H9 (cell line): ENCODE measurements around the gene GNLY. TPM values are rescaled to one million over a fixed set of nuclear protein-coding genes. Genes with fewer than 3 reads are reported as not detected.

ENCODE experiments used
- DNase-seq: peaks from one replicate; pipeline ENCODE4 v3.0.0-alpha.2; 2017
- H2AFZ ChIP-seq: one replicate; pipeline ENCODE4 v1.6.1; 2013; ENCODE audit warnings: mild to moderate bottlenecking, low read length, control low read depth, moderate library complexity
- H2AK5ac ChIP-seq: 2 replicates; pipeline ENCODE4 v1.6.1; 2013; ENCODE audit warnings: low read length, control low read depth, mixed read lengths; ENCODE audit not compliant: insufficient read length
- H2BK120ac ChIP-seq: one replicate; pipeline ENCODE4 v1.6.1; 2013; ENCODE audit warnings: low read depth, mild to moderate bottlenecking, low read length, control low read depth, inconsistent platforms; ENCODE audit not compliant: poor library complexity, severe bottlenecking
- H2BK12ac ChIP-seq: 2 replicates; pipeline ENCODE4 v1.6.1; 2013; ENCODE audit warnings: low read length, control low read depth, mixed read lengths, low read depth; ENCODE audit not compliant: insufficient read length
- H2BK15ac ChIP-seq: 2 replicates; pipeline ENCODE4 v1.6.1; 2013; ENCODE audit warnings: low read depth, low read length, control low read depth
- H2BK20ac ChIP-seq: one replicate; pipeline ENCODE4 v1.6.1; 2013; ENCODE audit warnings: low read depth, mild to moderate bottlenecking, low read length, control low read depth, inconsistent platforms; ENCODE audit not compliant: poor library complexity, severe bottlenecking
- H2BK5ac ChIP-seq: 2 replicates; pipeline ENCODE4 v1.6.1; 2013; ENCODE audit warnings: low read length, control low read depth, mixed read lengths; ENCODE audit not compliant: insufficient read length
- H3K14ac ChIP-seq: 2 replicates; pipeline ENCODE4 v1.6.1; 2013; ENCODE audit warnings: low read length, control low read depth; ENCODE audit not compliant: insufficient read depth
- H3K18ac ChIP-seq: 2 replicates; pipeline ENCODE4 v1.6.1; 2013; ENCODE audit warnings: low read depth, mild to moderate bottlenecking, mixed read lengths, low read length, control low read depth; ENCODE audit not compliant: insufficient read length
- H3K23ac ChIP-seq: 2 replicates; pipeline ENCODE4 v1.6.1; 2013; ENCODE audit warnings: low read length, control low read depth, mixed read lengths, low read depth; ENCODE audit not compliant: insufficient read length
- H3K23me2 ChIP-seq: 2 replicates; pipeline ENCODE4 v1.6.1; 2013; ENCODE audit warnings: low read depth, mild to moderate bottlenecking, mixed read lengths, low read length, control low read depth; ENCODE audit not compliant: insufficient read length, poor library complexity, severe bottlenecking
- H3K27ac ChIP-seq: 2 replicates; pipeline ENCODE4 v1.5.1; 2013; ENCODE audit warnings: low read length, control low read depth, mixed read lengths, low read depth; ENCODE audit not compliant: insufficient read length
- H3K27me3 ChIP-seq: 2 replicates; pipeline ENCODE4 v1.6.1; 2013; ENCODE audit warnings: low read length, control low read depth, inconsistent platforms; ENCODE audit not compliant: insufficient read depth
- H3K4ac ChIP-seq: 2 replicates; pipeline ENCODE4 v1.6.1; 2013; ENCODE audit warnings: low read depth, mild to moderate bottlenecking, control low read depth, inconsistent platforms, low read length, moderate library complexity
- H3K4me1 ChIP-seq: 2 replicates; pipeline ENCODE4 v1.6.1; 2013; ENCODE audit warnings: low read length, control low read depth, inconsistent platforms; ENCODE audit not compliant: insufficient read depth
- H3K4me2 ChIP-seq: 2 replicates; pipeline ENCODE4 v1.6.1; 2013; ENCODE audit warnings: low read length, control low read depth, mixed read lengths; ENCODE audit not compliant: insufficient read length, insufficient read depth
- H3K56ac ChIP-seq: 2 replicates; pipeline ENCODE4 v1.6.1; 2013; ENCODE audit warnings: low read depth, mild to moderate bottlenecking, mixed read lengths, low read length, control low read depth; ENCODE audit not compliant: insufficient read length
- H3K79me1 ChIP-seq: 2 replicates; pipeline ENCODE4 v1.6.1; 2013; ENCODE audit warnings: low read depth, mild to moderate bottlenecking, moderate library complexity, low read length, control low read depth, inconsistent platforms; ENCODE audit not compliant: insufficient read depth, poor library complexity, severe bottlenecking
- H3K79me2 ChIP-seq: 2 replicates; pipeline ENCODE4 v1.6.1; 2013; ENCODE audit warnings: low read length, control low read depth, inconsistent platforms; ENCODE audit not compliant: insufficient read depth
- H3K9ac ChIP-seq: 2 replicates; pipeline ENCODE4 v1.6.1; 2013; ENCODE audit warnings: low read length, control low read depth, mixed read lengths; ENCODE audit not compliant: insufficient read length; ENCODE audit errors: extremely low read depth
- H3K9me3 ChIP-seq: one replicate; pipeline ENCODE4 v1.6.1; 2013; ENCODE audit warnings: low read depth, low read length, inconsistent platforms; ENCODE audit not compliant: control insufficient read depth
- H3T11ph ChIP-seq: one replicate; pipeline ENCODE4 v1.6.1; 2013; ENCODE audit warnings: mild to moderate bottlenecking, low read length, control low read depth, inconsistent platforms
- H4K20me1 ChIP-seq: one replicate; pipeline ENCODE4 v1.6.1; 2013; ENCODE audit not compliant: control insufficient read depth, insufficient read length, insufficient read depth
- H4K5ac ChIP-seq: 2 replicates; pipeline ENCODE4 v1.6.1; 2013; ENCODE audit warnings: low read depth, mild to moderate bottlenecking, mixed read lengths, low read length, control low read depth; ENCODE audit not compliant: insufficient read length
- H4K8ac ChIP-seq: replicated peaks from 2 replicates; pipeline ENCODE4 v1.6.1; 2013; ENCODE audit warnings: low read length, control low read depth, mixed read lengths, low read depth; ENCODE audit not compliant: insufficient read length
- H4K91ac ChIP-seq: 2 replicates; pipeline ENCODE4 v1.6.1; 2013; ENCODE audit warnings: low read depth, mild to moderate bottlenecking, moderate library complexity, mixed read lengths, low read length, control low read depth; ENCODE audit not compliant: insufficient read length
- H3K27ac Mint-ChIP-seq, 3 experiments: 2 replicates in 2 of 3; 3 replicates in 1 of 3; pipeline ENCODE4 v1.8.0; 2020 to 2021; ENCODE audit warnings: mixed read lengths in 3 of 3, mild to moderate bottlenecking in 1 of 3, moderate library complexity in 1 of 3
- H3K27me3 Mint-ChIP-seq: 2 replicates; pipeline ENCODE4 v1.8.0; 2021; ENCODE audit warnings: low read depth, mild to moderate bottlenecking, moderate library complexity, mixed read lengths
- H3K36me3 Mint-ChIP-seq, 3 experiments: 2 replicates in 2 of 3; 3 replicates in 1 of 3; pipeline ENCODE4 v1.8.0; 2020 to 2021; ENCODE audit warnings: low read depth in 3 of 3, mixed read lengths in 3 of 3; ENCODE audit not compliant: insufficient read depth in 1 of 3
- H3K4me1 Mint-ChIP-seq, 2 experiments: 2 replicates each; pipeline ENCODE4 v1.8.0; 2020; ENCODE audit warnings: mixed read lengths in 2 of 2
- H3K4me3 Mint-ChIP-seq, 2 experiments: 2 replicates in 1 of 2; 3 replicates in 1 of 2; pipeline ENCODE4 v1.8.0; 2020 to 2021; ENCODE audit warnings: mild to moderate bottlenecking in 2 of 2, mixed read lengths in 2 of 2, moderate library complexity in 1 of 2
- H3K9me3 Mint-ChIP-seq, 2 experiments: 2 replicates in 1 of 2; 3 replicates in 1 of 2; pipeline ENCODE4 v1.8.0; 2020; ENCODE audit warnings: mild to moderate bottlenecking in 2 of 2, mixed read lengths in 2 of 2, moderate library complexity in 1 of 2
- WGBS: extraction: QIAGEN DNeasy Blood & Tissue Kit; methylation state at CpG from one replicate; pipeline ENCODE4 v1.1.7; 2013; ENCODE audit warnings: missing lambda C conversion rate, low lambda C conversion rate, mixed read lengths; ENCODE audit not compliant: insufficient read length; ENCODE audit errors: extremely low coverage; 5-methylcytosine and 5-hydroxymethylcytosine counted together
- total RNA-seq: library from RNA; stranded (reverse); gene quantifications from 2 replicates; pipeline ENCODE4 v1.2.1, GENCODE V29; 2021
- TF ChIP-seq, protein P1 (sequence below): fragments of 200-600 bp; sonication (generic); conservative IDR thresholded peaks from 3 replicates; pipeline ENCODE4 v1.8.0; 2021; ENCODE audit warnings: antibody characterized with exemption, mild to moderate bottlenecking

The GNLY gene
- total RNA-seq, 1 experiment from 2014 or later: not detected

GRCh38 chr2:85653996-85654395, 40.2 kb upstream of the GNLY start:
- Histone ChIP-seq H4K20me1 (no peaks in the 10 kb centered on the region), H3K23ac (no peak overlapping the region), H4K8ac (no peak overlapping the region), H2BK5ac (no peak overlapping the region), H3T11ph (no peak overlapping the region), H4K5ac (no peak overlapping the region), H3K56ac (no peak overlapping the region), H2AK5ac (no peak overlapping the region), H4K91ac (no peak overlapping the region), H2BK12ac (no peak overlapping the region), H3K79me1 (no peaks in the 10 kb centered on the region), H2BK20ac (no peak overlapping the region), H3K23me2 (no peaks in the 10 kb centered on the region), H3K9me3 (no peaks in the 10 kb centered on the region), H2BK120ac (no peak overlapping the region), H3K27ac (no peak overlapping the region), H3K4me2 (no peak overlapping the region), H3K9ac (no peak overlapping the region), H3K18ac (no peak overlapping the region), H3K79me2 (no peaks in the 10 kb centered on the region), H2AFZ (no peak overlapping the region), H3K4me1 (no peaks in the 10 kb centered on the region), H3K14ac (no peak overlapping the region), H3K4ac (no peak overlapping the region), H2BK15ac (no peak overlapping the region), H3K27me3 (no peaks in the 10 kb centered on the region)
- Mint-ChIP-seq H3K27ac (peak overlapping the region in 2 of 3 experiments; percentile 40 to 62; a peak in 4 of 7 replicates), H3K4me1 (peaks cover 4% of the 10 kb centered on the region in 2 experiments; a peak in 2 of 4 replicates), H3K4me3 (no peak overlapping the region), H3K36me3 (peaks cover 21 to 61% (median 46%) of the 10 kb centered on the region in 3 experiments; a peak in 6 of 7 replicates), H3K27me3 (no peaks in the 10 kb centered on the region), H3K9me3 (no peaks in the 10 kb centered on the region)
- no peak for DNase-seq
- TF ChIP-seq, protein P1, sequence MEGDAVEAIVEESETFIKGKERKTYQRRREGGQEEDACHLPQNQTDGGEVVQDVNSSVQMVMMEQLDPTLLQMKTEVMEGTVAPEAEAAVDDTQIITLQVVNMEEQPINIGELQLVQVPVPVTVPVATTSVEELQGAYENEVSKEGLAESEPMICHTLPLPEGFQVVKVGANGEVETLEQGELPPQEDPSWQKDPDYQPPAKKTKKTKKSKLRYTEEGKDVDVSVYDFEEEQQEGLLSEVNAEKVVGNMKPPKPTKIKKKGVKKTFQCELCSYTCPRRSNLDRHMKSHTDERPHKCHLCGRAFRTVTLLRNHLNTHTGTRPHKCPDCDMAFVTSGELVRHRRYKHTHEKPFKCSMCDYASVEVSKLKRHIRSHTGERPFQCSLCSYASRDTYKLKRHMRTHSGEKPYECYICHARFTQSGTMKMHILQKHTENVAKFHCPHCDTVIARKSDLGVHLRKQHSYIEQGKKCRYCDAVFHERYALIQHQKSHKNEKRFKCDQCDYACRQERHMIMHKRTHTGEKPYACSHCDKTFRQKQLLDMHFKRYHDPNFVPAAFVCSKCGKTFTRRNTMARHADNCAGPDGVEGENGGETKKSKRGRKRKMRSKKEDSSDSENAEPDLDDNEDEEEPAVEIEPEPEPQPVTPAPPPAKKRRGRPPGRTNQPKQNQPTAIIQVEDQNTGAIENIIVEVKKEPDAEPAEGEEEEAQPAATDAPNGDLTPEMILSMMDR: no peak
- no CpG with 5 or more reads among the region's 3 CpGs for WGBS
